Activated CD8-positive, alpha-beta T cell treated with anti-CD3 and anti-CD28 coated beads, Interleukin-2, amount 10 ng/mL, durations not matched to agents 7 days and 5 days (primary cell): ENCODE measurements around the gene NDUFB4. TPM values are rescaled to one million over a fixed set of nuclear protein-coding genes. Genes with fewer than 3 reads are reported as not detected.

Experiments used
- ATAC-seq: fragments of 150-1000 bp; cut with Tn5 transposase; one replicate; pipeline ENCODE4 v1.10.0; 2021; ENCODE audit warnings: moderate library complexity
- CTCF ChIA-PET: fragments of 350-600 bp; sonication (Branson Sonifier 250); formaldehyde crosslinking; loops from one replicate; lab custom pipeline; 2021; ENCODE audit warnings: antibody characterized with exemption; lab: Charles Lee
- POLR2A ChIA-PET: fragments of 350-600 bp; sonication (Branson Sonifier 250); formaldehyde crosslinking; loops from one replicate; lab custom pipeline; 2021; ENCODE audit warnings: antibody characterized with exemption; lab: Charles Lee
- DNase-seq: peaks from one replicate; pipeline ENCODE4 v3.0.0-alpha.2; 2020
- H3K27ac Mint-ChIP-seq: one replicate; pipeline ENCODE4 v1.8.0; 2021; ENCODE audit warnings: mild to moderate bottlenecking, mixed read lengths
- H3K27me3 Mint-ChIP-seq: one replicate; pipeline ENCODE4 v1.8.0; 2021; ENCODE audit warnings: low read depth, mixed read lengths
- H3K36me3 Mint-ChIP-seq: one replicate; pipeline ENCODE4 v1.8.0; 2021; ENCODE audit warnings: low read depth, mixed read lengths
- H3K4me1 Mint-ChIP-seq: one replicate; pipeline ENCODE4 v1.8.0; 2021; ENCODE audit warnings: low read depth, mixed read lengths
- H3K4me3 Mint-ChIP-seq: one replicate; pipeline ENCODE4 v1.8.0; 2021; ENCODE audit warnings: mild to moderate bottlenecking, mixed read lengths
- H3K9me3 Mint-ChIP-seq: one replicate; pipeline ENCODE4 v1.8.0; 2022; ENCODE audit warnings: mixed read lengths; ENCODE audit not compliant: insufficient read depth
- total RNA-seq, 2 experiments: library from RNA; stranded (reverse); gene quantifications; one replicate each; pipeline ENCODE4 v1.2.3, GENCODE V29; 2021

Gene NDUFB4
- 100 to 1,000 TPM; 119 to 124 TPM for total RNA-seq

GRCh38 chr3:120596116-120596852 lies at the start of gene NDUFB4:
TSS of gene NDUFB4 (plus strand) at chr3:120596336. CDS start at chr3:120596360, 24 bp downstream.
- peaks cover 3% of the 10 kb centered on the region for H3K27me3 Mint-ChIP-seq
- peaks cover 11% of the 10 kb centered on the region for H3K36me3 Mint-ChIP-seq
- ChIA-PET CTCF (interaction anchor here (0.6 to 3.9 kb wide), 11 partner anchors 8 to 198 kb away, joined by 3 to 31 read pairs (median 4); no protein-coding TSS in a partner anchor), POLR2A (interaction anchor here (0.7 to 2.4 kb wide), 14 partner anchors 9 to 501 kb away, joined by 3 to 29 read pairs (median 4); partner anchors contain the start of genes GTF2E1, LRRC58 and RABL3)
- H3K4me3 Mint-ChIP-seq = peak within 1 kb of the TSS; percentile 87
- peak within 1 kb of the TSS; percentile 94 for H3K27ac Mint-ChIP-seq
- no peaks in the 10 kb centered on the region for H3K9me3 Mint-ChIP-seq
- H3K4me1 Mint-ChIP-seq = peaks cover 8% of the 10 kb centered on the region
- ATAC-seq = peak; percentile 99
- peak; percentile 97 for DNase-seq

GRCh38 chr3:120550546-120550945 lies 45.6 kb upstream of the NDUFB4 start:
- DNase-seq (no peak), ATAC-seq (no peak)
- Mint-ChIP-seq H3K4me3 (no peak overlapping the region), H3K4me1 (no peaks in the 10 kb centered on the region), H3K36me3 (no peaks in the 10 kb centered on the region), H3K9me3 (no peaks in the 10 kb centered on the region), H3K27me3 (peaks cover 2% of the 10 kb centered on the region), H3K27ac (no peak overlapping the region)
- ChIA-PET CTCF (interaction anchor here (1.0 kb wide), 1 partner anchor 9 kb away, joined by 4 read pairs; no protein-coding TSS in a partner anchor), POLR2A (no interaction called here)

GRCh38 chr3:120552184-120553172 lies 43.7 kb upstream of the NDUFB4 start:
- CTCF ChIA-PET = interaction anchor here (0.7 kb wide), 1 partner anchor 135 kb away, joined by 3 read pairs; no protein-coding TSS in a partner anchor

GRCh38 chr3:120554812-120555606 lies 41.1 kb upstream of the NDUFB4 start:
- no peak overlapping the region for H3K27ac Mint-ChIP-seq
- no peaks in the 10 kb centered on the region for H3K36me3 Mint-ChIP-seq
- CTCF ChIA-PET = interaction anchor here (5.4 kb wide), 1 partner anchor 136 kb away, joined by 134 read pairs; no protein-coding TSS in a partner anchor
- POLR2A ChIA-PET = no interaction called here
- peaks cover 11% of the 10 kb centered on the region for H3K4me1 Mint-ChIP-seq
- no peak overlapping the region for H3K4me3 Mint-ChIP-seq
- H3K27me3 Mint-ChIP-seq = peaks cover 4% of the 10 kb centered on the region
- ATAC-seq = no peak
- no peaks in the 10 kb centered on the region for H3K9me3 Mint-ChIP-seq
- DNase-seq = no peak

More at GRCh38 chr3:120552184-120553172, 43.7 kb upstream of the NDUFB4 start:
- DNase-seq (no peak), ATAC-seq (no peak)
- no peaks in the 10 kb centered on the region for H3K4me1 Mint-ChIP-seq
- H3K9me3 Mint-ChIP-seq = no peaks in the 10 kb centered on the region
- no peak overlapping the region for H3K27ac Mint-ChIP-seq
- H3K27me3 Mint-ChIP-seq = peaks cover 2% of the 10 kb centered on the region
- H3K36me3 Mint-ChIP-seq = no peaks in the 10 kb centered on the region
- H3K4me3 Mint-ChIP-seq = no peak overlapping the region
- POLR2A ChIA-PET = no interaction called here

GRCh38 chr3:120555657-120556509 lies 40.3 kb upstream of the NDUFB4 start:
- no peaks in the 10 kb centered on the region for H3K36me3 Mint-ChIP-seq
- ChIA-PET POLR2A (interaction anchor here (0.6 kb wide), 1 partner anchor 237 kb away, joined by 3 read pairs; no protein-coding TSS in a partner anchor), CTCF (interaction anchor here (5.4 kb wide), 1 partner anchor 137 kb away, joined by 134 read pairs; no protein-coding TSS in a partner anchor)
- no peaks in the 10 kb centered on the region for H3K9me3 Mint-ChIP-seq
- DNase-seq (no peak), ATAC-seq (no peak)
- no peak overlapping the region for H3K4me3 Mint-ChIP-seq
- no peak overlapping the region for H3K27ac Mint-ChIP-seq
- peaks cover 3% of the 10 kb centered on the region for H3K27me3 Mint-ChIP-seq
- peaks cover 11% of the 10 kb centered on the region for H3K4me1 Mint-ChIP-seq

- Mint-ChIP-seq H3K27me3 (peaks cover 3% of the 10 kb centered on the region), H3K9me3 (no peaks in the 10 kb centered on the region), H3K4me3 (no peak overlapping the region), H3K4me1 (peaks cover 11% of the 10 kb centered on the region), H3K36me3 (no peaks in the 10 kb centered on the region), H3K27ac (no peak overlapping the region)
- CTCF ChIA-PET = interaction anchor here (3.0 to 5.4 kb wide), 2 partner anchors 11 to 138 kb away, joined by 30 to 134 read pairs; no protein-coding TSS in a partner anchor
- DNase-seq = no peak
- ATAC-seq = no peak
- POLR2A ChIA-PET = no interaction called here
These were observed 39.0 kb upstream of the NDUFB4 start for GRCh38 chr3:120557115-120557514.

- peak overlapping the region; percentile 76 for H3K4me3 Mint-ChIP-seq
- no peaks in the 10 kb centered on the region for H3K36me3 Mint-ChIP-seq
- CTCF ChIA-PET = interaction anchor here (0.6 to 5.4 kb wide), 35 partner anchors 8 to 1674 kb away, joined by 3 to 134 read pairs (median 4); partner anchors contain the start of gene NDUFB4
- POLR2A ChIA-PET = interaction anchor here (0.5 to 1.5 kb wide), 5 partner anchors 9 to 665 kb away, joined by 3 to 5 read pairs (median 3); no protein-coding TSS in a partner anchor
- peak; percentile 93 for ATAC-seq
- peaks cover 11% of the 10 kb centered on the region for H3K4me1 Mint-ChIP-seq
- DNase-seq = peak; percentile 92
- H3K27ac Mint-ChIP-seq = peak overlapping the region; percentile 45
- no peaks in the 10 kb centered on the region for H3K9me3 Mint-ChIP-seq
- peaks cover 3% of the 10 kb centered on the region for H3K27me3 Mint-ChIP-seq
These were observed 37.3 kb upstream of the NDUFB4 start for GRCh38 chr3:120558771-120559241.

GRCh38 chr3:120559242-120560061 lies 36.7 kb upstream of the NDUFB4 start:
- peaks cover 3% of the 10 kb centered on the region for H3K27me3 Mint-ChIP-seq
- CTCF ChIA-PET = interaction anchor here (0.6 to 5.4 kb wide), 32 partner anchors 9 to 1675 kb away, joined by 3 to 134 read pairs (median 4); partner anchors contain the start of gene NDUFB4

More at GRCh38 chr3:120559242-120560061, 36.7 kb upstream of the NDUFB4 start:
- H3K4me3 Mint-ChIP-seq = peak overlapping the region; percentile 31
- no peaks in the 10 kb centered on the region for H3K36me3 Mint-ChIP-seq
- POLR2A ChIA-PET = interaction anchor here (0.5 to 1.5 kb wide), 4 partner anchors 9 to 665 kb away, joined by 3 to 5 read pairs (median 4); no protein-coding TSS in a partner anchor
- ATAC-seq = peak; percentile 40
- no peaks in the 10 kb centered on the region for H3K9me3 Mint-ChIP-seq
- no peak overlapping the region for H3K27ac Mint-ChIP-seq
- H3K4me1 Mint-ChIP-seq = peaks cover 11% of the 10 kb centered on the region
- no peak for DNase-seq
